GM23248 (cell line): ENCODE results near the gene RANBP6. TPM values are rescaled to one million over a fixed set of nuclear protein-coding genes. Genes with fewer than 3 reads are reported as not detected.

Experiments
- DNase-seq: peaks from one replicate; pipeline ENCODE4 v3.0.0-alpha.2; 2015
- H2AFZ ChIP-seq: fragments of 200-600 bp; sonication (generic); 2 replicates; pipeline ENCODE4 v1.6.1; 2016; ENCODE audit warnings: antibody characterized with exemption
- H3F3A ChIP-seq: fragments of 200-600 bp; sonication (generic); 2 replicates; pipeline ENCODE4 v1.6.1; 2016; ENCODE audit warnings: mild to moderate bottlenecking, antibody characterized with exemption, mixed run types; ENCODE audit not compliant: insufficient read depth
- H3K27ac ChIP-seq: fragments of 200-600 bp; sonication (generic); 2 replicates; pipeline ENCODE4 v1.5.1; 2016; ENCODE audit warnings: mild to moderate bottlenecking
- H3K27me3 ChIP-seq: fragments of 200-600 bp; sonication (generic); replicated peaks from 2 replicates; pipeline ENCODE4 v1.6.1; 2016; ENCODE audit warnings: mild to moderate bottlenecking; ENCODE audit not compliant: insufficient read depth
- H3K36me3 ChIP-seq: fragments of 200-600 bp; sonication (generic); 2 replicates; pipeline ENCODE4 v1.6.1; 2016; ENCODE audit warnings: low read depth, mild to moderate bottlenecking
- H3K4me1 ChIP-seq: fragments of 200-600 bp; sonication (generic); 2 replicates; pipeline ENCODE4 v1.6.1; 2016; ENCODE audit warnings: mild to moderate bottlenecking; ENCODE audit not compliant: insufficient read depth
- H3K4me2 ChIP-seq: fragments of 200-600 bp; sonication (generic); one replicate; pipeline ENCODE4 v1.6.1; 2016; ENCODE audit warnings: mild to moderate bottlenecking; ENCODE audit not compliant: unreplicated experiment
- H3K4me3 ChIP-seq: fragments of 200-600 bp; sonication (generic); 2 replicates; pipeline ENCODE4 v1.5.1; 2016; ENCODE audit warnings: mild to moderate bottlenecking
- H3K79me2 ChIP-seq: fragments of 200-600 bp; sonication (generic); 2 replicates; pipeline ENCODE4 v1.6.1; 2016; ENCODE audit warnings: mild to moderate bottlenecking; ENCODE audit not compliant: insufficient read depth
- H3K9ac ChIP-seq: fragments of 200-600 bp; sonication (generic); 2 replicates; pipeline ENCODE4 v1.6.1; 2016; ENCODE audit warnings: mild to moderate bottlenecking
- H3K9me2 ChIP-seq: fragments of 200-600 bp; sonication (generic); 2 replicates; pipeline ENCODE4 v1.6.1; 2016; ENCODE audit warnings: mixed run types, mild to moderate bottlenecking, moderate library complexity; ENCODE audit not compliant: insufficient read depth
- H3K9me3 ChIP-seq: fragments of 200-600 bp; sonication (generic); one replicate; pipeline ENCODE4 v1.6.1; 2017; ENCODE audit warnings: low read depth
- H4K20me1 ChIP-seq: fragments of 200-600 bp; sonication (generic); 2 replicates; pipeline ENCODE4 v1.6.0; 2016; ENCODE audit not compliant: insufficient read depth
- EZH2 ChIP-seq: fragments of 200-600 bp; sonication (generic); IDR thresholded peaks from 2 replicates; pipeline ENCODE4 v1.6.1; 2018; ENCODE audit warnings: antibody characterized with exemption, mild to moderate bottlenecking; ENCODE audit not compliant: insufficient read depth, poor library complexity, severe bottlenecking
- EZH2phosphoT487 ChIP-seq: fragments of 200-600 bp; sonication (generic); IDR thresholded peaks from 2 replicates; pipeline ENCODE4 v1.6.1; 2018; ENCODE audit warnings: antibody characterized with exemption, moderate library complexity, mild to moderate bottlenecking, low read depth; ENCODE audit not compliant: insufficient read depth
- WGBS, 2 experiments: methylation state at CpG; one replicate each; pipeline ENCODE4 v1.1.6; 2015 to 2017; ENCODE audit warnings: low lambda C conversion rate in 2 of 2, low coverage in 1 of 2; ENCODE audit errors: missing lambda C conversion rate in 2 of 2; 5-methylcytosine and 5-hydroxymethylcytosine counted together
- in situ Hi-C: fragments of 300-500 bp; cut with MboI; formaldehyde crosslinking; loops from 2 replicates; pipeline ENCODE4 v1.15.0; 2020
- polyA plus RNA-seq: library from polyadenylated mRNA; unstranded; fragments of >200 nt; fragmentation: Nextera tagmentation; extraction: Ambion mirVana; gene quantifications from 2 replicates; pipeline ENCODE4 v1.2.1, GENCODE V29; 2016
- total RNA-seq: library from RNA; depleted of rRNA; stranded (reverse); fragments of >200 nt; shearing (Covaris generic); gene quantifications from 2 replicates; pipeline ENCODE4 v1.2.3, GENCODE V29; 2014

RANBP6 gene
- total and polyA plus RNA-seq, 2 experiments from 2014 or later = 16.3 to 25.7 TPM

DNA sequence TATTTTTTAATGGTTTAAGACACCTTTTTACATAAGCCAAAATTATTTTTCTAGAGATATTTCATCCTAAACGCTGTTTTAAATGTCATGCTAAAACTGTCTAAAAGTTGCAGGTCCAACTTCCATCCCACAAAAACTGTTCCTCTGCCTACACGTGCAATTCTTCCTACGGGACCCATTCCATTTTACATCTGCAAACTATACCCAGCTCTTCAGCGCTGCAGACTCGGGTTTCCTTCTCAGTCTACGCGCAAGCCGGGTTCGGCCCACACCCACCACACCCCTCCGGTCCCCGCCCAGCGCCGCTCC, 8.7 kb downstream of the RANBP6 start:
- peak overlapping the region; percentile 79 for H3K27ac ChIP-seq
- peaks cover 78% of the 10 kb centered on the region for H3K79me2 ChIP-seq
- in situ Hi-C loops = no loop called here
- H3K4me1 ChIP-seq = peaks cover 15% of the 10 kb centered on the region
- TF ChIP-seq EZH2phosphoT487 (no peak), EZH2 (no peak)
- peaks cover 22% of the 10 kb centered on the region for H3F3A ChIP-seq
- 1% methylated on average over 13 of the region's 13 CpGs for WGBS, 2 experiments
- H3K9ac ChIP-seq = peak overlapping the region; percentile 93
- peak overlapping the region; percentile 91 for H2AFZ ChIP-seq
- no peaks in the 10 kb centered on the region for H3K27me3 ChIP-seq
- H3K9me2 ChIP-seq = no peaks in the 10 kb centered on the region
- peaks cover 12% of the 10 kb centered on the region; the same call in 1 of the 2 replicates for H4K20me1 ChIP-seq
- peak; percentile 92 for DNase-seq
- peak overlapping the region; percentile 91 for H3K4me3 ChIP-seq
- no peaks in the 10 kb centered on the region for H3K9me3 ChIP-seq
- peak overlapping the region; percentile 84 for H3K4me2 ChIP-seq
- peaks cover 14% of the 10 kb centered on the region; the same call in 1 of the 2 replicates for H3K36me3 ChIP-seq

DNA sequence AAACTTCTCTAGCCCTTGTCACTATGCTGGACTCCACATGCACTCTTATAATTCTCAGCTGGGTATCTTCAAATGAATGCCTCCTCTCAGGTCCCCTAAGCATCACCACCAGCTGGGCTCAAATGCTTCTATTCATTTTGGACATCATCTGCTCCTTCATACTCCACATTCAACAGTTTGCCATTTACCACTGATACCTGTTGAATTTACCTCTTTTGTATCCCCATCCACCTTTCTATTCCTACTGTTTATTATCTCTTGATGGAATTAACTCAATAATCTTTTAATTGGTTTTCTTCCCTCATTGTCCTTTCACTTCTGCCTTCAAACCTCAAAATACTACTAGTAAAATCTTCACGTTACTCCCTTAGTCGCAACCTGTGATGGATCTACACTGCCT, 14.5 kb downstream of the RANBP6 start:
- Histone ChIP-seq H3K9me3 (no peaks in the 10 kb centered on the region), H3K79me2 (peaks cover 100% of the 10 kb centered on the region), H3F3A (peaks cover 3% of the 10 kb centered on the region), H3K27ac (no peak overlapping the region), H4K20me1 (peaks cover 14% of the 10 kb centered on the region; the same call in 1 of the 2 replicates), H3K9ac (no peak overlapping the region), H3K36me3 (peaks cover 14% of the 10 kb centered on the region; the same call in 1 of the 2 replicates), H2AFZ (no peak overlapping the region), H3K9me2 (no peaks in the 10 kb centered on the region), H3K4me3 (no peak overlapping the region), H3K4me1 (peaks cover 9% of the 10 kb centered on the region), H3K27me3 (no peaks in the 10 kb centered on the region), H3K4me2 (no peak overlapping the region)
- in situ Hi-C loops = no loop called here
- DNase-seq = no peak
- TF ChIP-seq EZH2 (no peak), EZH2phosphoT487 (no peak)
- 98% methylated on average over 2 of the region's 2 CpGs for WGBS, 2 experiments

DNA sequence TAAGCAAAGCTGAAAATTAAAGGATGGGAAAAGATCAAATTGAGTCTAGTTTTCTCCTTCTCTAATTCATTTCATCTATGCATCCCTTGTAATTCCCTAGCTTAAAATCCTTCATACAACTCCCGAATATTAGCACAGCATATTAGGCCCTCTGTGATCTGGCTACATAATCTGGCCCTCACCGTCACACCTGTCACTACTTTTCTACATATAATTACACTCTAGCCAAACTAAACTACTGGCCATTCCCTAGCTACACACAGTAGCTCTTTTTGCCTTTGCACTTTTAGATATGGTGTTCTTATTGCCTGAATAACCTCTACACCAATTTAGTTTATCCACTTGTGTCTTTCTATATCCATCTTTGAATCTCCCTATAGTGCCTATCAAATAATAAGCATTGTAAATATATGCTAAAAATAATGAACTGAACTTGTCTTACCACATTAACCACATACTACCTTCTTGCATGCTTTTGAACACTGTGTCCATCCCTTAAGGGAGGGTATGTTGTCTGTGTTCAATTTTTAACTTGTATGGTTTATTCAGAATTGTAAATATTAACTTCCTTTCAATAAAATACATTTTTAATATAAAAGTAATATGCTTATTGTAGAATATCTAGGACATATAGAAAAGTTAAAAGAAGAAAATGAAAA, 15.9 kb downstream of the RANBP6 start:
- H3K79me2 ChIP-seq = peaks cover 100% of the 10 kb centered on the region
- no peak for DNase-seq
- H3K4me3 ChIP-seq = no peak overlapping the region
- H3K36me3 ChIP-seq = peaks cover 5% of the 10 kb centered on the region; the same call in 1 of the 2 replicates
- 99 to 100% methylated on average over 2 of the region's 2 CpGs for WGBS, 2 experiments
- H4K20me1 ChIP-seq = peaks cover 12% of the 10 kb centered on the region; the same call in 1 of the 2 replicates
- no peaks in the 10 kb centered on the region for H3K9me3 ChIP-seq
- H2AFZ ChIP-seq = no peak overlapping the region
- no peaks in the 10 kb centered on the region for H3K4me1 ChIP-seq
- no peaks in the 10 kb centered on the region for H3K27me3 ChIP-seq
- no peaks in the 10 kb centered on the region for H3K9me2 ChIP-seq
- no peak overlapping the region for H3K27ac ChIP-seq
- H3F3A ChIP-seq = no peaks in the 10 kb centered on the region
- H3K9ac ChIP-seq = no peak overlapping the region
- in situ Hi-C loops = no loop called here
- no peak overlapping the region for H3K4me2 ChIP-seq
- TF ChIP-seq EZH2phosphoT487 (no peak), EZH2 (no peak)

DNA sequence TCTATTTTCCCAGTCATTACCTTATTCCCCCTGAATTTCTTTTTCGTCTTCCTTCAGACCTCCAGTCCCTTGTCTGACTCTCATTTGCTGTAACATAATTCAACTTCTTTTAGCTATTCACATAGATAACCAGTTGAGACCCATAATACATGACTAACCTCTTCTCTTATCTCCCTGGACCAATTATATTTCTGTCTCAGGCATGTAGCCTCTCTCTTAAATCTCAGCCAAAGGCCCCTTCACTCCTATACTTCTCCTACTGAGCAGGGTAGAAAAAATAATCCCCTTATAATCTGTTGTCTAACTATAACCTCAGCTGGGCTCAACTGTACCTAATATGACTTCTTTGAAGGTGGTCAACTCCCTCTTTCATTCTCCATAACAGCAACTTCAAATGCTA, 20.9 kb downstream of the RANBP6 start:
- in situ Hi-C loops = no loop called here

More for the DNA sequence above, 20.9 kb downstream of the RANBP6 start:
- Histone ChIP-seq H2AFZ (no peak overlapping the region), H4K20me1 (peaks cover 8% of the 10 kb centered on the region; the same call in 1 of the 2 replicates), H3K27ac (no peak overlapping the region), H3K9me2 (no peaks in the 10 kb centered on the region), H3K4me2 (no peak overlapping the region), H3K4me3 (no peak overlapping the region), H3K27me3 (no peaks in the 10 kb centered on the region), H3K9ac (no peak overlapping the region), H3K79me2 (peaks cover 98% of the 10 kb centered on the region), H3K4me1 (no peaks in the 10 kb centered on the region), H3K36me3 (no peaks in the 10 kb centered on the region), H3F3A (no peaks in the 10 kb centered on the region), H3K9me3 (no peaks in the 10 kb centered on the region)
- no peak for TF ChIP-seq EZH2phosphoT487
- no peak for TF ChIP-seq EZH2
- DNase-seq = no peak
- 88 to 100% methylated on average over 1 of the region's 1 CpG for WGBS, 2 experiments
